ENCODE results near the gene TNFRSF4.
A peak's percentile ranks its signal among the peaks of the same experiment; 100 is the strongest.

The TNFRSF4 gene

DNA sequence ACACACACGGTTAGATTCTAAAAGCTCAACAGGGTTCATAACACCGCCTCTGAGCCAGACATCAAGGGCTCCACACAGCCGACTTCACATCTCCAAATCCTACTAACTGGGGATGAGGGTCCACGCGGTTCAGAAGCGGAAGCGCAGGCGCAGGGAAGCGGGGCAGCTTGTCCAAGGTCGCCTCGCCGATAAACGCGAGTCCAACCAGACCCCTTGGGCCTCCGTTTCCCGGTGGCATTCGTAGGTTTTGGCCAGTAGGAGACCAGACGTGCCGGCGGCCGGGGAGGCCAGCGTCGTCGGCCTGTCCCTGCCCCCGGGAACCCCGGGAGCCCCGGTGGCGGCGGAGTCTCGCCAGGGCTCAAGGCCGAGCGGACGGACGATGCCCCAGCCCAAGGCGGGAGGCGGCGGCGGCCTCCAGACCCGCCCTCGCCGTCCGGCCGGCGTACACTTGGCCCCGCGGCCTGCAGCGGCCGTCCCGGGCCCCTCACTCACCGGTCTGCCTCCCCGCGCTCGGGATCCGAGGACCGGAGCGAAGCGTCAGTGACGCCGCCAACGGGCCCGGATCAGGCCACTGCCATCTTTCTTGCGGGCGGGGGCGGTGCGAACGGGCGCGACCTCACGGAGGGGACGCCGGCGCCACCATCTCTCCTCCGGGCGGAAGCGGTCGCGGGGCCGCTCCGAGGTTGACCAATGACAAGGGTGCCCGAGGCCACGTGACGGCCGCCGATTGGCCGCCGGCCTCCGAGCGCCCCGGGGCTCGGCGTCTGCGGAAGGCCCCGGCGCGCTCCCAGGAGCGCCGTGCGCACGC, 17.7 kb upstream of the TNFRSF4 start, which contains the start of gene SDF4:
SDF4 (minus strand) TSS at position 602 of the 808 bp plus-strand sequence. CDS start 3,229 bp downstream, outside the sequence.
- TF ChIP-seq, protein P1, sequence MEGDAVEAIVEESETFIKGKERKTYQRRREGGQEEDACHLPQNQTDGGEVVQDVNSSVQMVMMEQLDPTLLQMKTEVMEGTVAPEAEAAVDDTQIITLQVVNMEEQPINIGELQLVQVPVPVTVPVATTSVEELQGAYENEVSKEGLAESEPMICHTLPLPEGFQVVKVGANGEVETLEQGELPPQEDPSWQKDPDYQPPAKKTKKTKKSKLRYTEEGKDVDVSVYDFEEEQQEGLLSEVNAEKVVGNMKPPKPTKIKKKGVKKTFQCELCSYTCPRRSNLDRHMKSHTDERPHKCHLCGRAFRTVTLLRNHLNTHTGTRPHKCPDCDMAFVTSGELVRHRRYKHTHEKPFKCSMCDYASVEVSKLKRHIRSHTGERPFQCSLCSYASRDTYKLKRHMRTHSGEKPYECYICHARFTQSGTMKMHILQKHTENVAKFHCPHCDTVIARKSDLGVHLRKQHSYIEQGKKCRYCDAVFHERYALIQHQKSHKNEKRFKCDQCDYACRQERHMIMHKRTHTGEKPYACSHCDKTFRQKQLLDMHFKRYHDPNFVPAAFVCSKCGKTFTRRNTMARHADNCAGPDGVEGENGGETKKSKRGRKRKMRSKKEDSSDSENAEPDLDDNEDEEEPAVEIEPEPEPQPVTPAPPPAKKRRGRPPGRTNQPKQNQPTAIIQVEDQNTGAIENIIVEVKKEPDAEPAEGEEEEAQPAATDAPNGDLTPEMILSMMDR (conservative IDR thresholded peaks at IDR 0.05), result no peak
- TF ChIP-seq ZFX (IDR thresholded peaks at IDR 0.05), result peak; percentile 78; the same call in 1 of the 2 replicates
- H3K27ac ChIP-seq, result peak within 1 kb of the TSS; percentile 100

DNA sequence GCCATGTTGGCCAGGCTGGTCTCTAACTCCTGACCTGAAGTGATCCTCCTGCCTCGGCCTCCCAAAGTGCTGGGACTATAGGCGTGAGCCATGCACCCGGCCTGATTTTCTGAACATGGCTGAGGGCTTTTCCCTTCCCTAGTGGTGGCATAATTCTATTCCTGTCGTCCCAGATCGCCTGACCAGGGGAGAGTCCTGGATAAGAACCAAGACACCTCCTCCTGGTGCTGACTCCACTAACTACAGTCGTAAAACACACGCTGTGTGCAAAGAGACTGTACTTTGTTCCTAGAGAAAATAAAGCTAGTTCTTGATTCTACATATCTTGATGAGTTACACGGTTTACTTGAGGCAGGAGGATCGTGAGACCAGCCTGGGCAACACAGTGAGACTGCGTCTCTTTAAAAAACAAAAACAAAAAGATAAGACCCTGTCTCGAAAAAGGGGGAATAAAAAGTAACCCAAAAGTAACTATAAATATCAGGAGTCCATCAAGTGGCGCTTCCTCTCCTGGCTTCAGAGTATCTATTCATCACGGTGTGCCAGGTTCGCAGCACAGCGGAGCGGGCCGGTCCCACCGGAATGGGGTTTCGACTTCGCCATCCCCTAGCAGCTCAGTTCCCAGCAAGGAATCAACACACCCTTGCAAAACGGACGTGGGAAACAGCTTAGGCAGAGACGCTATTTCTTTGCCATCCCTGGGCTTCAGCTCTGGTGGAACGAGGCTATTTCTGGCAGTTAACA, 16.9 kb upstream of the TNFRSF4 start:
- H3K27ac ChIP-seq, result peak overlapping the region; percentile 100
- TF ChIP-seq, protein P1 (conservative IDR thresholded peaks at IDR 0.05), result no peak; the same call in 1 of the 2 replicates
- no peak for TF ChIP-seq ZFX (IDR thresholded peaks at IDR 0.05)

DNA sequence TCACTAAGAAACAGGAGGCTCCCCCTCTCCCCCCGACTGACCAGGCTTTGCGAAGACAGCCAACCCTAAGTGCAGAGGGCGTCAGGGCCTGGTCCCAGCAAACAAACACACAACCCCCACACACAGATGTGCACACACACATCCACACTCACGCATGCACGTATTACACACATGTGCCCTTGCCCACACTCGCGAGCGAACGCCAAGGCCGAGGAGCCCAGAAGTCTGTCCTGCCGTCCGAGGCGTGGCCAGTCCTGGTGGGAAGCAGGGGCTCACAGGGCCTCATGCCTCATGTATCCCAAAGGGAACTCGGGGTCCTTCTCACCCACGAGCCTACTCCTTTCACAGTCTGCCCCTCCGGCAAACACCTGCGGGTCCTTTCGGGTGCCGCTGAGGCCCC, 15.8 kb upstream of the TNFRSF4 start:
- H3K27ac ChIP-seq, result peak overlapping the region; percentile 100

DNA sequence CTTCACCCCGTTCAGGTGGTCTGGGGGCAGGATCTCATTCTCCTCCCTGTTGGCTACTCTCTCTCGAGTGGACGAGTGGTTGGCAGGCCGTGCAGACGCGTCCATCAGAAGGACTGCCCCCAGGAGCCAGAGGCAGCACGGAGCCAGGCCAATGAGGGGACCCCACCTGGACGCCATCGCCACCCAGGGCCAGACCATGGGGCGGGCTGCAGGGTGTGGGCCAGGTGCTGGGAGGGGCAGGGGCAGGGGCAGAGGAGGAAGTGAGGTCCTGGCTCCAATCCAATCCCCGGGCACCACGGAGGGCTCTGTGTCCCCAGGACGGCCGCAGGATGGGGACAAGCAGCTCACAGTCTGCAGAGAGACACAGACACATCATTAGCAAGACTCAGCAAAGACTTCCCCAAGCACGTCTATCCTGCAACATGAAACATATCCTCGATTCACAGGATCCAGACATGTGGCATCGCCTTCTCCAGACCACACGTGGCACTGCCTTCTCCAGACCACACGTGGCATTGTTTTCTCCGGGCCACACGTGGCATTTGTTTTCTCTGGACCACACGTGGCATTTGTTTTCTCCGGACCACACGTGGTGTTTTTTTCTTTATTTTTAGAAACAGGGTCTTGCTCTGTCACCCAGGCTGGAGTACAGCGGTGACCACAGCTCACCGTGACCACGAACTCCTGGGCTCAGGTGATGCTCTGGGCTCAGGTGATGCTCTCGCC, 14.8 kb upstream of the TNFRSF4 start:
- no peak overlapping the region for H3K27ac ChIP-seq
- TF ChIP-seq, protein P1 (conservative IDR thresholded peaks at IDR 0.05), result no peak
- no peak for TF ChIP-seq ZFX (IDR thresholded peaks at IDR 0.05)

More for the DNA sequence above, 15.8 kb upstream of the TNFRSF4 start:
- no peak for TF ChIP-seq ZFX (IDR thresholded peaks at IDR 0.05)
- TF ChIP-seq, protein P1 (conservative IDR thresholded peaks at IDR 0.05), result no peak

DNA sequence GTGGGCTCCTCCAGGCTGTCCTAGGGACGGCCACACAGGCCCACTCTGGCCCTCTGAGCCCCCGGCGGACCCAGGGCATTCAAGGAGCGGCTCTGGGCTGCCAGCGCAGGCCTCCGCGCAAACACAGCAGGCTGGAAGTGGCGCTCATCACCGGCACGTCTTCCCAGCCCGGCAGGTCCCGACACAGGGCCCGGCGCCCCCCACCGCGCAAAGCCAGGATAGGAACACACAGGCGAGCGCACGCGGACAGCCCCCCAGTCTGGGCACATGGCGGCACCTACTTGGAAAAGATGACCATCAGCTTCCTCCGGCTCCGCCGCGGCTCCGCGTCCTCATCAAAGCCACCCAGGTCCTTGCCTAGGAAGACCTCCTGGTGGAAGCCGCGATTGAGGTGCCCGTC, 14.2 kb upstream of the TNFRSF4 start:
- TF ChIP-seq ZFX (IDR thresholded peaks at IDR 0.05), result no peak
- TF ChIP-seq, protein P1 (conservative IDR thresholded peaks at IDR 0.05), result no peak

DNA sequence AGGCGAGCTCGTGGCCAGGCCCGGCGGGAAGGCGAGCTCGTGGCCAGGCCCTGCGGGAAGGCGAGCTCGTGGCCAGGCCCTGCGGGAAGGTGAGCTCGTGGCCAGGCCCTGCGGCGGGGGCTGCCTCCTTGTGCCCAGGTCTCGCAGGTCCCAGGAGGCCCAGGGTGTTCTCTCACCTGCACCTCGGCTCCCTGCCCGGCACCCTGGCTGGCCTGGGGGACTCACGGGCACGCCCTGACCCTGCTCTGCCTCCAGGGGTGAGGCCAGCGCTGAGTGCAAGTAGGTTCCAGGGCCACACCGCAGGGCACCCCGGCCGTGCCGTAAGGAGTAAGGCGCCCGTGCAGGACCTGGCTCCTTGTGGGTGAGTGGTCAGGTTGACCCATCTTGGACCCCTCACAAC, 13.4 kb upstream of the TNFRSF4 start:
- TF ChIP-seq, protein P1 (conservative IDR thresholded peaks at IDR 0.05), result no peak
- TF ChIP-seq ZFX (IDR thresholded peaks at IDR 0.05), result no peak
- H3K27ac ChIP-seq, result no peak overlapping the region

More for the DNA sequence above, 14.2 kb upstream of the TNFRSF4 start:
- H3K27ac ChIP-seq, result no peak overlapping the region
